Measurements from ENCODE around the gene ADGRD1.

ADGRD1 gene

DNA sequence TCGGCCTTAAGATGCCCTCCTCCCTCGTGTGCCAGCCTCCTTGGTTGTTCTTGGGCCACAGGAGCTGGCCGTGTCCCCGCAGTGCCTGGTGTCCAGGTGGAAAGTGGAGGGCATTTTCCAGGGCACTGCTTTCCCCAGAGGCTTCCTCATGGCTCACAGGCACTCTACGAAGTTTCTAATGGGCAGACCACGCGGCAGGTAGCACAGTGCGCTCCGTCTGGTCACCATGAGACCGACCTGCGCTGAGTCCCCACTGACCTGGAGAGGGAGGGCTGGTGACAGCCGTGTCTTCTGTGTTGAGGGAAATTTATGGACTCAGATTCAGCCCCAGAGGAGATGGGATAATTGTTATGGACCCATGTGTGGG, 186.3 kb downstream of the ADGRD1 start:
- H3K9me3 ChIP-seq (ENCODE audit: control insufficient read depth, insufficient read depth, low read length) = no peaks in the 10 kb centered on the region
- H3K4me2 ChIP-seq (ENCODE audit: low read length) = no peak overlapping the region
- no peaks in the 10 kb centered on the region for H3K36me3 ChIP-seq (ENCODE audit: control insufficient read depth, low read length)
- H3K27me3 ChIP-seq (ENCODE audit: control insufficient read depth, low read length) = no peaks in the 10 kb centered on the region
- no peaks in the 10 kb centered on the region for H4K20me1 ChIP-seq (ENCODE audit: control insufficient read depth, insufficient read depth, low read depth, low read length)
- no peaks in the 10 kb centered on the region for H3K4me1 ChIP-seq (ENCODE audit: control insufficient read depth, low read length)
- H3K27ac ChIP-seq (ENCODE audit: low read depth, low read length) = no peak overlapping the region
- H3K79me2 ChIP-seq (ENCODE audit: control insufficient read depth, low read length) = no peaks in the 10 kb centered on the region
- H3F3A ChIP-seq (ENCODE audit: control insufficient read depth, insufficient read depth) = no peaks in the 10 kb centered on the region
- TF ChIP-seq EZH2phosphoT487 (IDR thresholded peaks at IDR 0.05; ENCODE audit: borderline replicate concordance, low read length) = no peak
- TF ChIP-seq CTCF (IDR thresholded peaks at IDR 0.05; ENCODE audit: low read depth, low read length, poor library complexity, severe bottlenecking) = no peak
- H3K9me2 ChIP-seq (replicated peaks; ENCODE audit: control insufficient read depth, low read length) = no peaks in the 10 kb centered on the region
- H3K4me3 ChIP-seq (ENCODE audit: low read length) = no peak overlapping the region

GRCh38 chr12:131140697-131141096, 187.0 kb downstream of the ADGRD1 start:
- Histone ChIP-seq H3K9me3 (ENCODE audit: control insufficient read depth, insufficient read depth, low read length) (no peaks in the 10 kb centered on the region), H3K36me3 (ENCODE audit: control insufficient read depth, low read length) (no peaks in the 10 kb centered on the region), H3K4me2 (ENCODE audit: low read length) (no peak overlapping the region), H3K4me3 (ENCODE audit: low read length) (no peak overlapping the region), H3K79me2 (ENCODE audit: control insufficient read depth, low read length) (no peaks in the 10 kb centered on the region), H3K9me2 (replicated peaks; ENCODE audit: control insufficient read depth, low read length) (no peaks in the 10 kb centered on the region), H3K27ac (ENCODE audit: low read depth, low read length) (no peak overlapping the region), H3K27me3 (ENCODE audit: control insufficient read depth, low read length) (no peaks in the 10 kb centered on the region), H3K4me1 (ENCODE audit: control insufficient read depth, low read length) (no peaks in the 10 kb centered on the region), H4K20me1 (ENCODE audit: control insufficient read depth, insufficient read depth, low read depth, low read length) (no peaks in the 10 kb centered on the region), H3F3A (ENCODE audit: control insufficient read depth, insufficient read depth) (no peaks in the 10 kb centered on the region)
- TF ChIP-seq CTCF (IDR thresholded peaks at IDR 0.05; ENCODE audit: low read depth, low read length, poor library complexity, severe bottlenecking) (no peak), EZH2phosphoT487 (IDR thresholded peaks at IDR 0.05; ENCODE audit: borderline replicate concordance, low read length) (no peak)

- Histone ChIP-seq H3K4me2 (ENCODE audit: low read length) (no peak overlapping the region), H3F3A (ENCODE audit: control insufficient read depth, insufficient read depth) (no peaks in the 10 kb centered on the region), H3K4me1 (ENCODE audit: control insufficient read depth, low read length) (no peaks in the 10 kb centered on the region), H3K27ac (ENCODE audit: low read depth, low read length) (no peak overlapping the region), H3K9me2 (replicated peaks; ENCODE audit: control insufficient read depth, low read length) (no peaks in the 10 kb centered on the region), H3K9me3 (ENCODE audit: control insufficient read depth, insufficient read depth, low read length) (no peaks in the 10 kb centered on the region), H3K27me3 (ENCODE audit: control insufficient read depth, low read length) (no peaks in the 10 kb centered on the region), H3K79me2 (ENCODE audit: control insufficient read depth, low read length) (no peaks in the 10 kb centered on the region), H4K20me1 (ENCODE audit: control insufficient read depth, insufficient read depth, low read depth, low read length) (no peaks in the 10 kb centered on the region), H3K4me3 (ENCODE audit: low read length) (no peak overlapping the region), H3K36me3 (ENCODE audit: control insufficient read depth, low read length) (no peaks in the 10 kb centered on the region)
- TF ChIP-seq CTCF (IDR thresholded peaks at IDR 0.05; ENCODE audit: low read depth, low read length, poor library complexity, severe bottlenecking) (no peak), EZH2phosphoT487 (IDR thresholded peaks at IDR 0.05; ENCODE audit: borderline replicate concordance, low read length) (no peak)
Observed at GRCh38 chr12:131141514-131141913, 187.8 kb downstream of the ADGRD1 start.
